DMS 273 treated with DMSO at 0.1 percent for 48 hours (cell line): ENCODE measurements around the gene ADH1C.

ENCODE experiments used
- DNase-seq: peaks from one replicate; lab custom pipeline; 2025; lab: John Stamatoyannopoulos, UW

Gene ADH1C

GRCh38 chr4:99301376-99302164 is 51.0 kb downstream of the ADH1C start:
- DNase-seq = no peak

- DNase-seq = peak; percentile 53
Observed at GRCh38 chr4:99300934-99301333, 51.6 kb downstream of the ADH1C start.

- DNase-seq = no peak
Observed at GRCh38 chr4:99293357-99293756, 59.2 kb downstream of the ADH1C start.

- DNase-seq = no peak
Observed at GRCh38 chr4:99290848-99291786, 61.4 kb downstream of the ADH1C start, which contains the start of gene ADH1A. Gene ADH1A, minus strand, starts transcription at chr4:99290985. Its CDS starts 71 bp downstream, at chr4:99290914.
